ENCODE measurements around the gene CA5A. TPM values are rescaled to one million over a fixed set of nuclear protein-coding genes. Genes with fewer than 3 reads are reported as not detected.
"Not testable (repeated sequence)": the region's sequence is repeated elsewhere in the genome, so short reads cannot be mapped to it uniquely, and the experiment has no call there.

Gene CA5A
- total RNA-seq, 1 experiment from 2014 or later = 1.7 TPM

DNA sequence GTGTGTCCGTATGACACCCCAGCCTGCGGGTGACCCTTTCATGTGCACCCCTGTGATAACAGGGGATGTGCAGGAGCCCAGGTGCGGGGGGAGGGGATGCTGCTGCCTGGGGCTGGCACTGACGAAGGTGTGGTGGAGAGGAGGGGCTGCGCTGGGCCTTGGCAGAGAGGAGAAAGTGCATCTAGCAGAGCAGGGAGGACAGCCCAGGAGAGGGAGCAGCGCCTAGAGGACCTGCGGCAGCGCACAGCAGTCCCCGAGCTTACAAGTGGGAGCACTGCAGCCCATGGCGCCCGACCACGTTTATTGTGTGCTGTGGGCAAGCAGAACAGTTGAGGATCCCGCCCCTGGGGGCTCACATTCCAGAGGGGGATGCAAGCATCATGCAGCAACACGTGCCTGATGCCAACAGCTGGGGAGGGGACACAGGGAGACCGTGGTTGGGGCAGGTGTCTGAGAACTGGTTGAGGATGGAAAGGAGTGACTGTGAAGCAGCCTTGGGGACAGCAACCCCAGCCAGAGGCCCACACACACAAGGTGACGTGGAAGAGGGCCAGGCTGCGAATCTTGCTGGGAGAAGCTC is 56.1 kb downstream of the CA5A start:
- CTCF ChIA-PET = interaction anchor here (1.2 kb wide), 1 partner anchor 9 kb away, joined by 3 read pairs; no protein-coding TSS in a partner anchor
- no peak overlapping the region for H3K27ac Mint-ChIP-seq (ENCODE audit: unreplicated experiment)

DNA sequence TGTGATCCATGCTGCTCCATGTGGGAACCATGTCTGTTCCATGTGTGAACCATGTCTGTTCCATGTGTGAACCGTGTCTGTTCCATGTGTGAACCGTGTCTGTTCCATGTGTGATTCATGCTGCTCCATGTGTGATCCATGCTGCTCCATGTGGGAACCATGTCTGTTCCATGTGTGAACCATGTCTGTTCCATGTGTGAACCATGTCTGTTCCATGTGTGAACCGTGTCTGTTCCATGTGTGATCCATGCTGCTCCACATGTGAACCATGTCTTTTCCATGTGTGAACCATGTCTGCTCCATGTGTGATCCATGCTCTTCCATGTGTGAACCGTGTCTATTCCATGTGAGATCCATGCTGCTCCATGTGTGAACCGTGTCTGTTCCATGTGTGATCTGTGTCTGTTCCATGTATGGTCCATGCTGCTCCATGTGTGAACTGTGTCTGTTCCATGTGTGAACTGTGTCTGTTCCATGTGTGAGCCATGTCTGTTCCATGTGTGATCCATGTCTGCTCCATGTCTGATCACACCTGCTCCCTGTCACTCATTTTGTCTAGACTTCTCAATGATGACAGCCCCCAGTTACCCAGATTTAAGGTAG is 56.8 kb downstream of the CA5A start:
- H3K27me3 Mint-ChIP-seq (ENCODE audit: insufficient read depth, unreplicated experiment); H3K9me3 Mint-ChIP-seq (ENCODE audit: unreplicated experiment); H3K4me3 Mint-ChIP-seq (ENCODE audit: unreplicated experiment); H3K36me3 Mint-ChIP-seq (ENCODE audit: insufficient read depth, unreplicated experiment); intact Hi-C loops (cut with micrococcal nuclease; ENCODE audit: unreplicated experiment); H3K27ac Mint-ChIP-seq (ENCODE audit: unreplicated experiment); CTCF ChIA-PET; H3K36me3 ChIP-seq (ENCODE audit: control insufficient read depth, insufficient read depth, low read length); POLR2A ChIA-PET; DNase-seq; H3K9me3 ChIP-seq; H3K27me3 ChIP-seq (replicated peaks; ENCODE audit: control insufficient read depth, insufficient read depth, low read length); BruUV-seq (replicated peaks); H3K4me3 ChIP-seq (ENCODE audit: low read depth, low read length): not testable (repeated sequence)
- peaks cover 15% of the 10 kb centered on the region for H3K4me1 Mint-ChIP-seq (ENCODE audit: low read depth, unreplicated experiment)
- peaks cover 28% of the 10 kb centered on the region for H3K4me1 ChIP-seq

More for the DNA sequence above, 56.1 kb downstream of the CA5A start:
- H3K4me1 Mint-ChIP-seq (ENCODE audit: low read depth, unreplicated experiment) = peaks cover 8% of the 10 kb centered on the region
- H3K4me1 ChIP-seq = peaks cover 22% of the 10 kb centered on the region
- H3K36me3 ChIP-seq (ENCODE audit: control insufficient read depth, insufficient read depth, low read length) = no peaks in the 10 kb centered on the region
- POLR2A ChIA-PET = no interaction called here
- H3K27me3 Mint-ChIP-seq (ENCODE audit: insufficient read depth, unreplicated experiment) = no peaks in the 10 kb centered on the region
- intact Hi-C loops (cut with micrococcal nuclease; ENCODE audit: unreplicated experiment) = no loop called here
- no peak overlapping the region for H3K4me3 Mint-ChIP-seq (ENCODE audit: unreplicated experiment)
- no peak overlapping the region for H3K4me3 ChIP-seq (ENCODE audit: low read depth, low read length)
- TF ChIP-seq, protein P1, sequence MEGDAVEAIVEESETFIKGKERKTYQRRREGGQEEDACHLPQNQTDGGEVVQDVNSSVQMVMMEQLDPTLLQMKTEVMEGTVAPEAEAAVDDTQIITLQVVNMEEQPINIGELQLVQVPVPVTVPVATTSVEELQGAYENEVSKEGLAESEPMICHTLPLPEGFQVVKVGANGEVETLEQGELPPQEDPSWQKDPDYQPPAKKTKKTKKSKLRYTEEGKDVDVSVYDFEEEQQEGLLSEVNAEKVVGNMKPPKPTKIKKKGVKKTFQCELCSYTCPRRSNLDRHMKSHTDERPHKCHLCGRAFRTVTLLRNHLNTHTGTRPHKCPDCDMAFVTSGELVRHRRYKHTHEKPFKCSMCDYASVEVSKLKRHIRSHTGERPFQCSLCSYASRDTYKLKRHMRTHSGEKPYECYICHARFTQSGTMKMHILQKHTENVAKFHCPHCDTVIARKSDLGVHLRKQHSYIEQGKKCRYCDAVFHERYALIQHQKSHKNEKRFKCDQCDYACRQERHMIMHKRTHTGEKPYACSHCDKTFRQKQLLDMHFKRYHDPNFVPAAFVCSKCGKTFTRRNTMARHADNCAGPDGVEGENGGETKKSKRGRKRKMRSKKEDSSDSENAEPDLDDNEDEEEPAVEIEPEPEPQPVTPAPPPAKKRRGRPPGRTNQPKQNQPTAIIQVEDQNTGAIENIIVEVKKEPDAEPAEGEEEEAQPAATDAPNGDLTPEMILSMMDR (IDR thresholded peaks at IDR 0.05; ENCODE audit: insufficient read depth in 1 of 2, low read depth in 1 of 2, low read length in 1 of 2, severe bottlenecking in 1 of 2, unreplicated experiment in 1 of 2) = no peak
- no peak for DNase-seq
- H3K27me3 ChIP-seq (replicated peaks; ENCODE audit: control insufficient read depth, insufficient read depth, low read length) = no peaks in the 10 kb centered on the region
- no TSS peak for BruUV-seq (replicated peaks)
- H3K9me3 Mint-ChIP-seq (ENCODE audit: unreplicated experiment) = no peaks in the 10 kb centered on the region
- H3K9me3 ChIP-seq = no peaks in the 10 kb centered on the region
- H3K36me3 Mint-ChIP-seq (ENCODE audit: insufficient read depth, unreplicated experiment) = no peaks in the 10 kb centered on the region

DNA sequence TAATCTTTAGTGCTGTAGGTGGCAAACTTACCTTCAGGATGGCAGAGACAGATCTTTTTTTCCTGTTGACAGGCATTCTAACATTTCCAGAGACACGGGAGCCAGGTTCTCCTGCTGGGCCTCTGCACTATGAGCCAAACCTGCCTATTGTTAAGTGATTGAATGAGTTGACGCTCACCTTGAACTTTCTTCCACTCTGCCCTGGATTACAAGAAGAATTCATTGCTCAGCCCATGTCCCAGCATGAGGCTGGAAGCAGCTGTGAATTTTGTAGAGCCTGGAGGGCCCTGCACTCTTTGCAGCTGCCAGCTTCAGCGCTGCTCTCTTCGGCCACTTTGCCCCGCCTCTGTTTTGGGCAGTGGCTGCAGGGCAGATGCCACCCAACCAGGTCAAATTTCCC is 57.6 kb downstream of the CA5A start:
- ChIA-PET CTCF (no interaction called here), POLR2A (no interaction called here)
- Mint-ChIP-seq H3K4me3 (ENCODE audit: unreplicated experiment) (no peak overlapping the region), H3K9me3 (ENCODE audit: unreplicated experiment) (no peaks in the 10 kb centered on the region), H3K4me1 (ENCODE audit: low read depth, unreplicated experiment) (peaks cover 18% of the 10 kb centered on the region), H3K27me3 (ENCODE audit: insufficient read depth, unreplicated experiment) (no peaks in the 10 kb centered on the region), H3K36me3 (ENCODE audit: insufficient read depth, unreplicated experiment) (no peaks in the 10 kb centered on the region), H3K27ac (ENCODE audit: unreplicated experiment) (peak overlapping the region; percentile 58)
- no TSS peak for BruUV-seq (replicated peaks)
- Histone ChIP-seq H3K27me3 (replicated peaks; ENCODE audit: control insufficient read depth, insufficient read depth, low read length) (no peaks in the 10 kb centered on the region), H3K4me3 (ENCODE audit: low read depth, low read length) (no peak overlapping the region), H3K9me3 (no peaks in the 10 kb centered on the region), H3K36me3 (ENCODE audit: control insufficient read depth, insufficient read depth, low read length) (no peaks in the 10 kb centered on the region), H3K4me1 (peaks cover 32% of the 10 kb centered on the region)
- TF ChIP-seq, protein P1 (IDR thresholded peaks at IDR 0.05; ENCODE audit: insufficient read depth in 1 of 2, low read depth in 1 of 2, low read length in 1 of 2, severe bottlenecking in 1 of 2, unreplicated experiment in 1 of 2) = no peak
- intact Hi-C loops (cut with micrococcal nuclease; ENCODE audit: unreplicated experiment) = no loop called here
- DNase-seq = no peak
